ENCODE data around the gene MPST.
A peak's percentile ranks its signal among the peaks of the same experiment; 100 is the strongest.
"Not testable (repeated sequence)": the region's sequence is repeated elsewhere in the genome, so short reads cannot be mapped to it uniquely, and the experiment has no call there.

MPST gene

DNA sequence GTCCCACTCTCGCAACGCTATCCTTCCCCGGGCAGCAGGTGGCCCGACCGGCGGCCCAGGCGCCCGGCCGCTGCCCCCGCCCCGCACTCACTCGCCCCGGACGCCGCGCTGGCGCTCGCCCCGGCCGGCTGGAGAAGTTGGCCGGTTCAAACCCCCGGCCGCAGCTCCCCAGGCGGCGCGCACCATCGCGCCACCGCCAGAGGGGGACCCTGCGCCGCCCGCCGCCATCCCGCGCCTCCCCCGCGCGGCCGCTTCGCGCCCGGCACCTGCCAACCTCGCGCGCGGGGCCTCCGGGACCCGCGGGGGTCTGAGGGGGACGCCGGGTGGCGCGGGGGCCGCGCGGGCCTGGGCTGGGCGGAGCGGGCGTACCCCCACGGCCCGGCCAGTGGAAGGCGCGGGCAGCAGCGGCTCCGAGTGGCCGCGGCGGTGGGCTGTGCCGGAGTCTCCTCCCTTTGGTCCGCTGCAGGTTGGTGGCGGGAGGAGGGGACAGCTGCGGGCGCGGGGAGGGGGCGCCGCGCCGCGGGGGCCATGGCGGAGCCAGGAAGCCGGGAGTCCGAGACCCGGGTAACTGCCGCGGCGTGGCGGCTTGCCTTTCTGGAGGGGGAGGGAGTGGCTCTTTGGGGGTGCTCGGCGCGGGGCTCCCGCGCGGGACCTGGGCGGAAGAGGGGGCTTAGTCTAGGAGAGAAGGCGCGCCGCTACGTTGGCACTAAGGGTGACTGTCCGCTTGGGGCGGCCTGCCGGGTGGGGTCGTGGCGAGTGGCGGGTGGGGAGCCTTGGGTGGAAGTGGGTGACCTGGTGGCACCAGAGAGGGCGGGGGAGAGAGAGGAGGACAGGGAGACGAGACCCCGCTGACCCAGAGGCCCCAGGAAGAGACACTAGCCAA is at the start of gene MPST, which contains the start of gene TST:
TSS of gene MPST (plus strand) at position 434 of the 883 bp plus-strand sequence. CDS start at position 529, 95 bp downstream.
TSS of gene TST (minus strand) at position 139 of the 883 bp plus-strand sequence. CDS start 715 bp downstream, outside the sequence.
- no peak for DNase-seq (ENCODE audit: low read depth)

DNA sequence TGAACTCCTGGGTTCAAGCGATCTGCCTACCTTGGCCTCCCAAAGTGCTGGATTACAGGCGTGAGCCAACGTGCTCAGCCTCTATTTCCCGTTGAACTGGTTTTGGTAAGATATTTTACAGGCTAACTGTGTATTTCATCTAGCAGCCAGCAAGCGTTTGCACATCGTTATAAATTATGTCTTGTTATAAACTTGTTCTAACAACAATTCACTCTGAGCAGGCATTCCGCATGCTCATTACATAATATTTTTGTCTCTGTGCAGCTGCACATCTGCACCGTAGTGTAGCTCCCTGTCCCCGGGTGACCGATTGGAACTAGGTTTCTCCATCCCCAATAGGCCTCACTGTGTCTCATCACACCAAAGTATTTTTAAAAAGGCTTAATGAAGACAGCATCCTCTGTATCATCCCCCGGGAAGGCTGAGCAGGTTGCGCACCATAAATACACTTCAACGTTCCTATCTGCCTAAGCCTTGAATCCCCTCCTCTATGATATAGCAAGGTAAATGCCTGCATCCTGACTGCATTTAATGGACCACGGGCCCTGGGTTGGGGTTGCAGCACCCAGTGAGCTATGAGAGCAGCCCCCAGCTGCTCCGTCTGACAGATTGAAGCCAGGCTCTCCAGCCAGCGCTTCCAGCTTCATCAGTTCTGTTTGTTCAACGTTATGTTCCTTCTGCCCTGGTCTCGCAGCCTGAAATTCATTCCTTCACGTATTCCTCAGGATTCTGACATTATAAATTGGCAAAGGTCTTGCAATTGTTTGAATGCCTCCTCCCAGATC is 48.0 kb upstream of the MPST start:
- no peak for DNase-seq (ENCODE audit: low read depth)

DNA sequence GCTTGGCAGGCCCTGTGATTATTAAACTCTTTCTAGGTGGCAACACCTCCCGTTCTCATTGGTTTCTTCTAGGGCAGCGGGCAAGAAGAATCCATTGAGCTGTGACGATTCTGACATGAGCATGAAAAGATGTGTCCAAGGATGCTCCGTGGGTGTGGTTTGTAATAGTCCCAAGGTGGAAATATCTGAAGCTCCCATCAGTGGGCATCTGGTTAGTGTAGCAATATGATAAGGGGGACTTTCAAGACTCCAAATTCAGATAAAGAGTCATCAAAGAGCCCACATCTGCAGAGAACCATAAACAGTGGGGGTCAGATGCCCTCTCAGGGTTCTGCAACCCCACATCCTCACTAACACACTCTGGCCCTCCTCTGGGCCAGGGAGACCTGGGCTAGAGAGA is 42.9 kb upstream of the MPST start:
- DNase-seq (ENCODE audit: low read depth): no peak

DNA sequence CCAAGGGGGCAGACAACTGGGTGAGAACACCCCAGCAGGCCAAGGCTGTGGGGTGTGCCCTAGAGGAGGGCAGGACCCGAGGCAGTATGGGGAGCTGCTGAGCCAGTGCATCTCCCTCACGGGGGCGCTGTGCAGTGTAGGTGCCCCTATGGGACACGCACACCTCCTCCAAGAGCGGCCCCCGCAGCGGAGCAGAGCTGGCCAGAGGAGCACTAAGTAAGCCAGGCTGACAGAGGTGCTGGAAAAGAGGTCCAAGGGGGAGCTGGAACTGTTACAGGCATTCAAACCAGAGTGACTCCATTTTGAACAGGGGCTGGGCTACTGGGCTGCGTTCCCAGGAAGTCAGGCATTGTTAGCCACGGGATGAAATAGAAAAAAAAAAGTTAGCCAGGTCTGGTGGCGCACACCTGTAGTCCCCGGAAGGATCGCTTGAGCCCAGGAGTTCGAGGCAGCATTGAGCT is 42.1 kb upstream of the MPST start:
- peak; percentile 0 for DNase-seq (ENCODE audit: low read depth)

DNA sequence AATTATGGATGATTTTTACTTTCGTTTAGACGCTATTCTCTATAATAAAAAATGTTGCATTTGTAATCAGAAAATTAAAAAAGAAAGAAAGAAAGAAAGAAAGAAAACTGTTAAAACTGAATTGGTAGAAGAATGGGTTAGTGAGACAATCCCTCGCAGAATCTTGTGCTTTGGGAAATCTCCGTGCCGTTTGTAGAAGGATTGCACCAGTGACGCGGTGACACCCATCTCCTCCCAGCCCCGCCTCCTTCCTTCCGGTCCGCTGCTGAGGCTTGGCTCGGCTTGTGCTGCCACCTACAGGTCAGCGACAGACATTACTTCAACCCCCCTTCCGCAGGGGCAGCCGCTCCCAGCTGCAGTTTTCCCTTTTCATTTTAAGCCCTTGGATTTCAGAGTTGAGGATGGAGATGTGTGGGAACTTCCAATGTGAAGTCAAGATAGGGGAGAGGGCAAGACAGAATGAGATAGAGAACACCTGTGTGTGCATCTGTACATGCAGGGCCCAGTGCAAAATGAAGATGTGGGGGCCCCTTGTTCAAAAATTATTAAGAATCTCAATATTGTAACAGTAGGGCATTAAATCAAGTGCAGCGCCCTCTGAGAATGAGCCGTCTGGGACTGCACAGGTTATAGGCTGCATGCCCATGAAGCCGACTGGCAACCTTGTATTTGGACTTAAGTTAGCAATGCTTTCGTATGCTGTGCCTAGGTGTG is 41.4 kb upstream of the MPST start:
- peak; percentile 42 for DNase-seq (ENCODE audit: low read depth)

DNA sequence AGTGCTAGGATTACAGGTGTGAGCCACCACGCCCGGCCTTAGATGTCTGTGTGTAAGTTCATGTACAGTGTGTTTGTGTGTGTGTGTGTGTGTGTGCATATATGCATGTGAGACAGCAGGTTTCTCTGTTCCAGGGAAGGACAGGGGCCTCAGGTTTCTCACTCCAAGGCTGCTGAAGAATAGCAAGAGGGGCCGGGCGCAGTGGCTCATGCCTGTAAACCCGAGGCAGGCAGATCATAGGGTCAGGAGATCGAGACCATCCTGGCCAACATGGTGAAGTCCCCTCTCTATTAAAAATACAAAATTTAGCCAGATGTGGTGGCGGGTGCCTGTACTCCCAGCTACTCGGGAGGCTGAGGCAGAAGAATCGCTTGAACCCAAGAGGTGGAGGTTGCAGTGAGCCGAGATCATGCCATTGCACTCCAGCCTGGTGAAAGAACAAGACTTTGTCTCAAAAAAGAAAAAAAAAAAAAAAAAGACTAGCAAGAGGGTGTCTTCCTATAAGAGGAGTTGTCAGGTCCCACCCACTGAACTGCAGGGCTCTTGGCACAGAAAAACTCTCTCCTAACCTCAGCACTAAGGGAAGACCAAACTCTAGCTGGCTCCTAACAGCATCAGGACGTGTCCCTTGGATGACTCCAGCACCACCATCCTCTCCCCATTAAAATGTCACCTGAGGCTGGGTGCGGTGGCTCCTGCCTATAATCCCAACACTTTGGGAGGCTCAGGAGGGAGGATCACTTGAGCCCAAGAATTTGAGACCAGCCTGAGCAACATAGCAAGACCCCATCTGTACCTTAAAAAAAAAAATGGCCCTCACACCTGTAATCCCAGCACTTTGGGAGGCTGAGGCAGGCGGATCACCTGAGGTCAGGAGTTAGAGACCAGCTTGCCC is 40.3 kb upstream of the MPST start:
- DNase-seq (ENCODE audit: low read depth): no peak

DNA sequence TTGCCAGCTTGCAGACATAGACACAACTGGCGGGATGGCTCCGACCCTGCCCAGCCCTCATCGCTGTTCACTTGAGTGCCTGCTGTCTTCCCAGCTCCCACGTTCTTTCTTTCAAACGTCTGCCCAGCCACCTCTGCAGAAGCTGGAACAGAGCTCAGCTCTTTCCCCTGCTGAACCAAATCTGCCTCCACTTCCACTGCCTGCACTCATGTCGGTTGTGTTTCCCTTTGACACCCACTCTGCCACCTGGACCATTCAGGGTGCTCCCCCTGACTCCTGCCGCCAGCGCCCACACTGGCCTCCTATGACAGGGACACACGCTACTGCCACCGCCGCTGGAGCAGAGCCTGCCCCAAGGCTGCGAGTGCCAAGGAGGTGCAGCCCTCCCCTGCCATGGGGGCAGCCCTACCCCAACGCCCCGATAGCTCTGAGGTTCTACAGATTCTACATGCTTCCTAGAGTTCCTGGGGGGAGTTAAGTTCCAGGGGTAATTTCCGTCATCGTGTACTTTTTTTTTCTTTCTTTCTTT is 38.2 kb upstream of the MPST start:
- DNase-seq (ENCODE audit: low read depth): no peak

DNA sequence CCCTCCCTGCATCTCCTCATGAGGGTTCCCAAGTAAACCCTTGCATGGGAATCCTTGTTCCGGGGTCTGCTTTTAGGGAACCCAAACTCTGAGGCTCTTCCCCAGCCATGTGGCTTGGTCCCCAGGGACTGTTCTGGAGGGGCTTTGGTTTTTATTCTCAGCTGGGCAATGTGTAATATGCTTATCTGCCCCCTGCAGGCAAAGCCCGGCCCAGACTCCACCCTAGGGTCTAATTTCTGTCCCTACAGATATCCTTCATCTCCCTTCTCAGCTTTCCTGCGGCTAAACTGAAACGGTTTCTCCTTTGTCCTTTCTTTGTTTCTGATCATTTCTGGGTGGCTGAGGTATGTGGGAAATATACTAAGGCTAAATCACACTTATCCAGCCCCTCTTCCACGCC is 37.4 kb upstream of the MPST start:
- DNase-seq (ENCODE audit: low read depth): no peak

DNA sequence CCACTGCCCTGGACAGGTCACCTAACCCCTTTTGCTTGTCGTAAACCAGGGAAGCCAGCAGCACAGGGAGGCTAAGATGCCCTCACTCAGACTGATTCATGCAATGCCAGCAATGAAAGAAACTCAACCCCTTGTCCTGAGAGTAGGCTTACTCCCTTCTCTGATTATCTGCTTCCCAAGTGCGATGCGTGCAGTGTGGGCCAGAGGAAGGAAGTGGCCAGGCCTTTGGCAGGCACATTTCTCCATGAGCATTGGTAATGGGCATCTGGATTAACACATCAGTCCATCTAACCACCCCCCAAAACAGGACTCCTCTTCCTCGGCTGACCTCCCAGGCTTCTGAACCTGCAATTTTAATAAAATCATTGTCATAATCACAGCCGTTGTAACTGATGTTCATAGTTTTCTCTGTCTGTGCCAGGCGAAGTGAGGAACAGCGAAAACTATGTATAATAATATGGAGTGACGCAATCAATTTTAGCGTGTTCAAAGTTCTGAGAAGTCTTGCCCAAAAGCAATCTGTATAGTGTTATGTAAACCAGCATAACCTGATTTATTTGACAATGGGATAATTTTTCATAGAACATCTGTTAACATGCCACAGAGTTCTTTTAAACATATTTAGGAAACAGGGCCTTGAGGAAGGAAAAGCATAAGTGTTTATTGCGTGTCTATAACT is 34.2 kb upstream of the MPST start:
- no peak for DNase-seq (ENCODE audit: low read depth)

DNA sequence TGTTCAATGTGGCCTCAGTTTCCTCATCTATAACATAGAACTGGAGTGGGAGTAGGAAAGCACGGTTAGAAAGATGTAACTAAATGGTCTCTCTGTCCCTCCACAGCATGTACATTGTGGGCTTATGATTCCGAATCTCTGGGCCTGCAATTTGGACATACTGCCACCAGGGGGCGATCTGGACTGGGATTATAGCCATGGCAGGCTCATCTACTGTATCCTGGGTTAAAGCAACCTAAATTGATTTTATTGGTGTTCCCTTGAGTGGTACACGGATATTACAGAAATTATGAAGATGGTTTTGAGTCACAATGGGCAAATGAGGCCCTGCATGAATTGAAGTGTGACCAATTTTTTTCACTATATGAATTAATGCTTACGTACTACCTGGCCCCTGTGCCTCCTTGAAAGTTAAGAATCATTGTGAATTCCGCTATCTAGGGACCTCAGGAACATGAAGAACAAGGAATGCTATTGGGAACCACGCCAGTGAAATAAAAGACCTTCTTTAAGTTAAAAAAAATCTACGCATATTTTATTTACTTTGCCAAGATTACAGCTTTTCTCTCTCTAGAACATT is 33.2 kb upstream of the MPST start:
- DNase-seq (ENCODE audit: low read depth): no peak

DNA sequence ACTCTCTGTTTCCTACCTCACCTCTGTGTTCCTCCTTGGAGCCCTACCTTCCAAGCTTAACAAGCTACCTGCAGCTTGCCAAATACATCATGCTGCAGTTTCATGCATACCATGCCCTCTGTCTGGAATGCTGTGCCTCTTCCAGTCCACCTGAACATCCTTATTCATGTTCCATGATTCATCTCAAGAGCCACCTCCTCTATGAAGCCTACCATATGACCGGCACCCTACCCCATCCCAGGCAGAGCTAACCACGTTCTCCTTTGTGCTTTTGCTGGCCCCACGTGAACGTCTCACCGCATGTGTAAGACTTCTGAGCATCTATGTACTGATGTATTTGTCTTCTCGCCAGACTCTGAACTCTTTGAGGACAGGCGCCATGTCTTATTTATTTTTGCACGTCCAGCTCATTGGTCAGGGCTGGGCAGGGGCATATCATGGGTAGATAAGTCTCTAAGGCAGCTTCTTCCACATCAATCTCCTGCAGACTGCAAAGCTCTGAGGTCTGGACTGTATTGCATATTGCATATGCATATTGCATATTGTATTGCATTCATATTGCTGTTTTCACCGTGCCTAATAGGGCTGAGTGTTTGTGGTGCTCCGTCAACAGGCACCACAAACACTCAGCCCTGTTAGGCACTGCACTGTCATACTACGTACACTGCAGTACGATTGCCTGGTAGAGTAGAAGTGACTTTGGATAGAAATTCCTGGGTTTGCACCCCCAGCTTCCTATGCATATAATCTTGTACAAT is 31.3 kb upstream of the MPST start:
- no peak for DNase-seq (ENCODE audit: low read depth)

DNA sequence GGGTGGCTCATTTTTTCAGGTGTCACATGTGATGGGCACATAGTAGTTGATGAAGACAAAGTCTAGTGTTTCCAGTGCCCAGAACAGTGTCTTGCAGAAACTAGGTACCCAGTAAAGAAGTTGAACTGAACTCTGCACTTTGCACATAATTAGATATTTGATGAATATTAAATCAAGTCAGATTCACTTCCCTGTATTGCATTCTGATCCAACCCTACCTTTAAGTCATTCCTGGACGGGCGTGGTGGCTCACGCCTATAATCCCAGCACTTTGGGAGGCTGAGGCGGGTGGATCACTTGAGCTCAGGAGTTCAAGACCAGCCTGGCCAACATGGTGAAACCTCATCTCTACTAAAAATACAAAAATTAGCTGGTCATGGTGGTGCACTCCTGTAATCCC is 30.5 kb upstream of the MPST start:
- not testable (repeated sequence) for DNase-seq (ENCODE audit: low read depth)

DNA sequence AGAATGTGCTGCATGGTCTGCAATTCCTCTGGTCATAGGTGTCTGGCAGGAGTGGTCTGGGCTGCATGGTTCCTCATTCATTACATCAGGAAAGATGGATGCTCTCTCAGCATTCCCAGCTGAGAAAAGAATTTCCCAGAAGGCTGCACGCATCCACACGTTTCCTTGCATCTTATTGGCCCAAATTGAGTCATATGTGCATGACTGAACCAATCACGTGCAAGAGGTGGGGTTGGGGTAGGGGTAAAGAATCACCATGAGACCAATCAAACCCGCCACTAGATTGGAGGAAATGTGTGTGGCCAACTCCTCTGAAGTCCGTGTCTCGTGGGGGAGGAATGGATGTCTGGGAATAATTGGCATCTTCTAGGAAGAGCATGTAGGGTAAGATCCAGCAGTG is 29.1 kb upstream of the MPST start:
- DNase-seq (ENCODE audit: low read depth): no peak

DNA sequence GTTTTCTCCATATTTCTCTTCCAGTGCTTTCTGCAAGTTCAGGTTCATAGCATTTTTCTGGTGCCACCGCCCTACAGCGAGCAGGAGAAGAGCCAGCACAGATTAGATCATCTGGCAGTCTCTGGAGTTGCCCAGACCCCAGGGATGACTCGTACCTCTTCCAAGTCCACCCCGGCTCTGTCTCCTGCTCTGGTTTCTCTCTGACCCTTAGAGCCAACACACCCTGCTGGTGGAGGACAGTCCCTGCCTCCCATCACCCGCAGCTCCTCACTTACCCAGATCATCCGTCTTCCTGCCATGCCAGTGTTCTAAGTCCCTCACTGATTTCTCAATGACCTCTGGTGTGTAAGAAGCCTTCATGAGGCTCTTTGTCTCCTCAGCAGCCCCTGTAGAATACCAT is 28.3 kb upstream of the MPST start:
- no peak for DNase-seq (ENCODE audit: low read depth)

DNA sequence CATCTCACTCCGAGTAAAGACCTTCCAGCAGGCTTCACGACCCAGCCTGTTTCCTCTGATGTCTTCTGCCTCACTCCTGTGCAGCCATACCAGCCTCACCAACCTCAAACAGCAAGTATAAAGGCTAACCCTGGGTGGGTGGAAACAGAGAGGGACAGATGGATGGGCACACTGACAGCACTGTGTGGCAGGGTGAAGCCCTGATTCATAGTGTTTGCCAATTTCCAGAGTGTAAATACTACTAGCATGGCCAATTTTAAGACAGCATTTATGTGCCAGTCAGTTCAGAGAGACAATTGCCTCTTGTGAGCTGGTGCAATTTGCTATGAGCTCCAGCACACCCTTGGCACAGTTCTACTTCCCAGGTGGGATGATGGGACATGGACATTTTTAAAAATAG is 21.8 kb upstream of the MPST start:
- DNase-seq (ENCODE audit: low read depth): no peak

DNA sequence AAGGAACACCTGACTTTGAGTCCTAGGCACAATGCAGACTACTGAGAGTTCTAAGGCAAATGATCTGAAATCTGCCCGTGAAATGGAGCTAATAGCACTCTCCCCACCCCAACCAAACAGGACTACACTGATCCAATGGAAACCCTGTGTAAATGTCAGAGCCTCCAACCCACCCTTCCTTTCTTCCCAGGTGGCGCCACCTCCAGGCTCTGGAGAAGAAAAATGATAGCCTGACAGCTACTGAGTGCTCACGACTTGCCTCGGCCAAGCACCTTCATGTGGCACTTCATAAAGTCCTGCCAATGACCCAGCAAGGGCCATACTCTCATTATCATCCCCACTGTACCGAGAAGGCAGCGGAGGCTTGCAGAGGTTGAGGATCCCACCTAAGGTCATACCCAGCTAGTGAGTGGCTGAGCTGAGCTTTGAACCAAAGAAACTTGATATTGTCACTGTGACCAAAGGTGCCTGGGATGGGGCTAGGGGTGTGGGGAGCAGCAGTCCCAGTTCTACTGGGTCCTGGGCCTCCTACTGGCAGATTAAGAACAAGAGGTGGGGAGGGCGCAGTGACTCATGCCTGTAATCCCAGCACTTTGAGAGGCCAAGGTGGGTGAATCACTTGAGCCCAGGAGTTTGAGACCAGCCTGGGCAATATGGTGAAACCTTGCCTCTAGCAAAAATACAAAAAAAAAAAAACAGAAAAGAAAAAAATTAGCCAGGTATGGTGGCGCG is 20.8 kb upstream of the MPST start:
- no peak for DNase-seq (ENCODE audit: low read depth)

DNA sequence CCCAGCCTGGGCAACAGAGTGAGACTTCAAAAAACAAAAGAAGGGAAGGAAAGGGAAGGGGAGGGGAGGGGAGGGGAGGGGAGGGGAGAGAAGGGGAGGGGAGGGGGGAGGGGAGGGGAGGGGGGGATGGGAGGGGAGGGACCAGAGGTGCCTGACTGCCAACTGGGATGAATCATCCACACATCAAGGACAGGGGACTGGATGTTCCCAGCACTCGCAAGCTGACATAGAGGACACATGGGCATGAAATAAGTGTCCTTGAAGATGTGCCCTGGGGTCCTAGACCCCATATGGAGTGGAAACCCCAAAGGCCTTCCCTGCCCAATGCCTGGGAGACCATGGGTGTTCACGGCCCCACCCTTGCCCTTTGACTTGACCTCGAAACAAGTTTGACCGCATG is 20.1 kb upstream of the MPST start:
- no peak for DNase-seq (ENCODE audit: low read depth)

DNA sequence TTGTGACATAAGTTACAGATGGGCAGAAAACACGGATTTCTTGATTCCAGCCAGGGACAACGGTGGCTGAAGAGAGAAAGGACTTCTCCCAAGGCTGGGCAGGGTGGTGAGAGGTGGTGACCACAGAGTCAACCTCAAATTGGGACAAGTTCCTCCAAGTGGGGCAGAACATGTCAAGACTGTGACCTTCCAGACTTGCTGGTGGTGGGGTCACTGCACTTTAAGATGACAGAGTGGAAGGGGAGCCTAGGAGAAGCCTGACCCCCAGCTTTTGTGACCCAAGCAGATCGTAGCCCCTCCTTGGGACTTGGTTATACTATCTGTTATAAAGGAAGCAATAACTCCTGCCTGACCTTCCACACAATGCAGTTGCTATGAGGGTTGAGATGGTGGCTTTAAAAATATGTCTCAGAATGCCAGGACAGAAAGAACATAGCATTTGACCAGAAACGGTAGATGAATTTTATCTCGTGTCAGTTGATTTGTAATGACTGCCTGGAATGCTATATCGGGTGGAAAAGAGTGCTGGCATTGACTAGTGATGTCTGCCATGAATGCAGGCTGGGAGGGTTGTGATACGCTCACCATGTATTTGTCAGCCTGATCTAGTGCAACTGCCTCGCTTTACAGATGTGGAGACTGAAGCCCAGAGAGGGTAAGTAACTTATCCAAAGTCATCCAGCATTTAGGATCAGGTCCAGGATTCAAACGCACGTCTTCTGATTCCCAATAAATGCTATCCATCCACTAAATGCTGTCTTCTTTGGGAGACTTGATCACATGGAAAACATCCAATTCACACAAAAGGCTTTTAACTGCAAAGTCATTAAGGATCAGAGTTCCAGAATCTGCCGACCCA is 18.6 kb upstream of the MPST start:
- DNase-seq (ENCODE audit: low read depth): no peak

Data from HS-5 (cell line).